Measurements from ENCODE around the gene IFT80.

DNA sequence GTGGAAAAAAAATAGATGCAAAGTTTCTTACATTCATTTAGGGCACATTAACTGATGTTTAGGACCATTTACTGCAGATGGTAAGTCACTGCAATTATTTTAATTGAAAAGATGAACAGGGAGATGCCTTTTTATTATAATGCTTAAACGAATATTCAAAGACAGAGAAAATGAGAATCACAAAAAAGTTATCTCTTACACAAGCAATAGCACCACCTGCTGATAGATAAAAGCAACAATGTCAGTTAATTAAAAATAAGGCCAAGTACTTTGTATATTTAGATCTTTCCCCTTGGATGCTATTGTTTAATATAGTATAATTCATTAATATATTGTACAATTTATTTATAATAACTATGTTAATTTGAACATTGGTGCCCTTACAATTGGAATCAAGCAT lies 55.9 kb downstream of the IFT80 start:
- TF ChIP-seq, protein P1, sequence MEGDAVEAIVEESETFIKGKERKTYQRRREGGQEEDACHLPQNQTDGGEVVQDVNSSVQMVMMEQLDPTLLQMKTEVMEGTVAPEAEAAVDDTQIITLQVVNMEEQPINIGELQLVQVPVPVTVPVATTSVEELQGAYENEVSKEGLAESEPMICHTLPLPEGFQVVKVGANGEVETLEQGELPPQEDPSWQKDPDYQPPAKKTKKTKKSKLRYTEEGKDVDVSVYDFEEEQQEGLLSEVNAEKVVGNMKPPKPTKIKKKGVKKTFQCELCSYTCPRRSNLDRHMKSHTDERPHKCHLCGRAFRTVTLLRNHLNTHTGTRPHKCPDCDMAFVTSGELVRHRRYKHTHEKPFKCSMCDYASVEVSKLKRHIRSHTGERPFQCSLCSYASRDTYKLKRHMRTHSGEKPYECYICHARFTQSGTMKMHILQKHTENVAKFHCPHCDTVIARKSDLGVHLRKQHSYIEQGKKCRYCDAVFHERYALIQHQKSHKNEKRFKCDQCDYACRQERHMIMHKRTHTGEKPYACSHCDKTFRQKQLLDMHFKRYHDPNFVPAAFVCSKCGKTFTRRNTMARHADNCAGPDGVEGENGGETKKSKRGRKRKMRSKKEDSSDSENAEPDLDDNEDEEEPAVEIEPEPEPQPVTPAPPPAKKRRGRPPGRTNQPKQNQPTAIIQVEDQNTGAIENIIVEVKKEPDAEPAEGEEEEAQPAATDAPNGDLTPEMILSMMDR (IDR thresholded peaks at IDR 0.05; ENCODE audit: low read depth, low read length, poor library complexity, severe bottlenecking), result peak; percentile 50
- TF ChIP-seq EZH2phosphoT487 (IDR thresholded peaks at IDR 0.05; ENCODE audit: borderline replicate concordance, low read length), result no peak
